ENCODE measurements around the gene GFRA1.

GRCh38 chr10:116105264-116105663 lies 167.7 kb downstream of the GFRA1 start:
- TF ChIP-seq EP300 (IDR thresholded peaks at IDR 0.05): no peak
- TF ChIP-seq CTCF (IDR thresholded peaks at IDR 0.05): no peak
- TF ChIP-seq POLR2A (IDR thresholded peaks at IDR 0.05): no peak
- no peak for TF ChIP-seq POLR2AphosphoS5 (IDR thresholded peaks at IDR 0.05)
